Caki2 (cell line): Measurements from ENCODE around the gene RAB22A. TPM values are rescaled to one million over a fixed set of nuclear protein-coding genes. Genes with fewer than 3 reads are reported as not detected.

Experiments
- total RNA-seq: library from RNA; depleted of rRNA; stranded (reverse); fragments of >200 nt; shearing (Covaris generic); gene quantifications from 2 replicates; pipeline ENCODE4 v1.2.3, GENCODE V29; 2014; ENCODE audit warnings: low replicate concordance; rRNA removed

Gene RAB22A
- total RNA-seq, 1 experiment from 2014 or later, result 11.7 TPM

Other genes starting within 250 kb of the RAB22A start
- gene ANKRD60, start 81.1 kb upstream of the RAB22A start, total RNA-seq, result not detected in 2 replicates
- 29.0 and 29.1 TPM in 2 replicates for gene VAPB, start 79.5 kb downstream of the RAB22A start, total RNA-seq
- gene APCDD1L, start 205.7 kb downstream of the RAB22A start, total RNA-seq, result not detected in 2 replicates